Measurements from ENCODE around the gene TMEM14C. TPM values are rescaled to one million over a fixed set of nuclear protein-coding genes. Genes with fewer than 3 reads are reported as not detected.

The TMEM14C gene
- total RNA-seq (2014; rRNA removed; shearing (Covaris generic); ENCODE audit: low replicate concordance): 225 and 237 TPM in 2 replicates

GRCh38 chr6:10722820-10723566 lies at the start of gene TMEM14C:
Gene TMEM14C, plus strand, starts transcription at chr6:10723070. Its CDS starts 1,544 bp downstream, at chr6:10724614.
- in situ Hi-C loops (cut with HindIII; ENCODE audit: low pct_unique_long_range_greater_than_20kb, low sequenced_read_pairs): no loop called here
- peak; percentile 98 for DNase-seq (ENCODE audit: low read depth)

- in situ Hi-C loops (cut with HindIII; ENCODE audit: low pct_unique_long_range_greater_than_20kb, low sequenced_read_pairs): no loop called here
Measured at GRCh38 chr6:10676403-10676802, 46.5 kb upstream of the TMEM14C start.

GRCh38 chr6:10678456-10678855 lies 44.4 kb upstream of the TMEM14C start:
- DNase-seq (ENCODE audit: low read depth): no peak
- in situ Hi-C loops (cut with HindIII; ENCODE audit: low pct_unique_long_range_greater_than_20kb, low sequenced_read_pairs): no loop called here

More at GRCh38 chr6:10676403-10676802, 46.5 kb upstream of the TMEM14C start:
- DNase-seq (ENCODE audit: low read depth): no peak

- in situ Hi-C loops (cut with HindIII; ENCODE audit: low pct_unique_long_range_greater_than_20kb, low sequenced_read_pairs): no loop called here
- no peak for DNase-seq (ENCODE audit: low read depth)
Measured at GRCh38 chr6:10681795-10682194, 41.1 kb upstream of the TMEM14C start.

- in situ Hi-C loops (cut with HindIII; ENCODE audit: low pct_unique_long_range_greater_than_20kb, low sequenced_read_pairs): no loop called here
Measured at GRCh38 chr6:10682355-10682988, 40.4 kb upstream of the TMEM14C start.

GRCh38 chr6:10684618-10685017 lies 38.3 kb upstream of the TMEM14C start:
- in situ Hi-C loops (cut with HindIII; ENCODE audit: low pct_unique_long_range_greater_than_20kb, low sequenced_read_pairs): no loop called here
- no peak for DNase-seq (ENCODE audit: low read depth)

More at GRCh38 chr6:10682355-10682988, 40.4 kb upstream of the TMEM14C start:
- DNase-seq (ENCODE audit: low read depth): no peak

GRCh38 chr6:10685092-10685915 lies 37.6 kb upstream of the TMEM14C start:
- DNase-seq (ENCODE audit: low read depth): no peak
- in situ Hi-C loops (cut with HindIII; ENCODE audit: low pct_unique_long_range_greater_than_20kb, low sequenced_read_pairs): no loop called here

- DNase-seq (ENCODE audit: low read depth): no peak
- in situ Hi-C loops (cut with HindIII; ENCODE audit: low pct_unique_long_range_greater_than_20kb, low sequenced_read_pairs): no loop called here
Measured at GRCh38 chr6:10686901-10687300, 36.0 kb upstream of the TMEM14C start.

GRCh38 chr6:10687582-10687981 lies 35.3 kb upstream of the TMEM14C start:
- DNase-seq (ENCODE audit: low read depth): no peak
- in situ Hi-C loops (cut with HindIII; ENCODE audit: low pct_unique_long_range_greater_than_20kb, low sequenced_read_pairs): no loop called here

GRCh38 chr6:10690651-10691445 lies 32.0 kb upstream of the TMEM14C start:
- in situ Hi-C loops (cut with HindIII; ENCODE audit: low pct_unique_long_range_greater_than_20kb, low sequenced_read_pairs): no loop called here

GRCh38 chr6:10692965-10693538 lies 29.8 kb upstream of the TMEM14C start:
- in situ Hi-C loops (cut with HindIII; ENCODE audit: low pct_unique_long_range_greater_than_20kb, low sequenced_read_pairs): no loop called here
- DNase-seq (ENCODE audit: low read depth): no peak

More at GRCh38 chr6:10690651-10691445, 32.0 kb upstream of the TMEM14C start:
- DNase-seq (ENCODE audit: low read depth): no peak

GRCh38 chr6:10694302-10695085 lies 28.4 kb upstream of the TMEM14C start, which contains the start of the genes C6orf52 and PAK1IP1:
Gene C6orf52, minus strand, starts transcription at chr6:10694616. Its CDS starts 7,066 bp downstream, at chr6:10687550.
Gene PAK1IP1, plus strand, starts transcription at chr6:10694972. Its CDS starts 14 bp downstream, at chr6:10694986.
- in situ Hi-C loops (cut with HindIII; ENCODE audit: low pct_unique_long_range_greater_than_20kb, low sequenced_read_pairs): no loop called here
- peak; percentile 99 for DNase-seq (ENCODE audit: low read depth)

- no peak for DNase-seq (ENCODE audit: low read depth)
- in situ Hi-C loops (cut with HindIII; ENCODE audit: low pct_unique_long_range_greater_than_20kb, low sequenced_read_pairs): no loop called here
Measured at GRCh38 chr6:10695086-10695657, 27.7 kb upstream of the TMEM14C start.

GRCh38 chr6:10696655-10697054 lies 26.2 kb upstream of the TMEM14C start:
- DNase-seq (ENCODE audit: low read depth): no peak
- in situ Hi-C loops (cut with HindIII; ENCODE audit: low pct_unique_long_range_greater_than_20kb, low sequenced_read_pairs): no loop called here

GRCh38 chr6:10713962-10714361 lies 8.9 kb upstream of the TMEM14C start:
- in situ Hi-C loops (cut with HindIII; ENCODE audit: low pct_unique_long_range_greater_than_20kb, low sequenced_read_pairs): no loop called here
- no peak for DNase-seq (ENCODE audit: low read depth)

- in situ Hi-C loops (cut with HindIII; ENCODE audit: low pct_unique_long_range_greater_than_20kb, low sequenced_read_pairs): no loop called here
- no peak for DNase-seq (ENCODE audit: low read depth)
Measured at GRCh38 chr6:10719296-10719963, 3.4 kb upstream of the TMEM14C start.

Measured in Caki2 (cell line).